GM21381 (cell line): ENCODE data around the gene RXRB.
"Not testable (repeated sequence)": the region's sequence is repeated elsewhere in the genome, so short reads cannot be mapped to it uniquely, and the experiment has no call there.

Source experiments
- ATAC-seq: cut with Tn5 transposase; IDR thresholded peaks from one replicate; pipeline ENCODE4 v1.9.1; 2021; ENCODE audit warnings: mild to moderate bottlenecking, moderate library complexity; ENCODE audit not compliant: unreplicated experiment

RXRB gene

GRCh38 chr6:33164665-33165373, 35.6 kb downstream of the RXRB start:
- ATAC-seq = no peak

DNA sequence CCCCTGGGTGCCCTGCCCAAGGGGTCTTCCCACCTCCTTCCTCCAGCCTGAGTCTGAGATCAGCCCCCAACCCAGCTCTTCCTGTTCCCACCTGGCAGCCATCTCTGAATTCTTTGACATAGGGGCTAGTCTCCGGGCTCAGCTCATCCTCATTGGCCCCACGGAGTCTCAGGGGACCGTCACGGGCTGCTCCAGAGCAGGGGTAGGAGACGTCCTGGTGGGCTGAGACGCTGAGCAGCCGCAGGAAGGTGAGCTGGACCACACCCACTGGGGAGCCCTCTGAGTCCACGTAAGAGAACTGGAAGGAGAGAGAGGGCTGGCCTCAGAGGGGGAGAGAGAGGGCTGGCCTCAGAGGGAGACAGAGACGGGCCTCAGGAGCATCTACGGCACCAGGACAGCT, 36.3 kb downstream of the RXRB start:
- ATAC-seq = no peak

GRCh38 chr6:33163540-33163939, 36.9 kb downstream of the RXRB start:
- ATAC-seq = no peak

- ATAC-seq = no peak
Observed at GRCh38 chr6:33161354-33162331, 38.8 kb downstream of the RXRB start.

GRCh38 chr6:33160728-33161344, 39.6 kb downstream of the RXRB start:
- ATAC-seq = no peak

DNA sequence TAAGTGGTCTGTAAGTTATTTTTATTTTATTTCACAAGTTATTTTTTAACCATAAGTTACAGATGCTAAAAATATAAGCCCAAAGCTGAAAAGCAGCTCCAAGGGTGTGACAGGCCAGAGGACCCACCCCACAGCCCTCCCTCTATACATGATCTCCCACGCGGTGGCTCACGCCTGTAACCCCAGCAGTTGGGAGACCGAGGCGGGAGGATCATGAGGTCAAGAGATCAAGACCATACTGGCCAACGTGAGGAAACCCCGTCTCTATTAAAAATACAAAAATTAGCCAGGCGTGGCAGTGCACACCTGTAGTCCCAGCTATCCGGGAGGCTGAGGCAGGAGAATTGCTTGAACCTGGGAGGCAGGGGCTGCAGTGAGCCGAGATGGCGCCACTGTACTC, 40.4 kb downstream of the RXRB start:
- ATAC-seq = no peak

GRCh38 chr6:33156964-33157363, 43.5 kb downstream of the RXRB start:
- ATAC-seq = no peak

- ATAC-seq = no peak
Observed at GRCh38 chr6:33156561-33156960, 43.9 kb downstream of the RXRB start.

DNA sequence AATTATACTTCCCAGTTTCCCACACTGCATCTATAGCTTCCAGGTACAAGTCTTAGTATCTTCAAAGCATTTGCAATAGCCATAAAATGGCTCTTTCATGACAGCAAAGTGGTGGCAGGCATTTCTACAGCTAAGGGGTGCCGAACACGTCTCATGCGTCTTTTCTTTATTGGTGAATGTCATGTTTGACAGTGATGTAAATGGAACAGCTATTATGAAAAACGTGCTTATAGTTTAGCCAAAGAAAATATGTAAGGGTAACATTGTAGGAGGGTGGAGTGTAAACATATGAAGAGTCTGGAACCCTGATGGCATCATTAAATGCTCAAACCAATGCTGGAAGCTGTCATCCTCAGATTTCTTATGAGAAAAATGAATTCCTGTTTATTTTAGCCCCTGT, 46.1 kb downstream of the RXRB start:
- ATAC-seq = no peak

GRCh38 chr6:33151050-33151449, 49.4 kb downstream of the RXRB start:
- ATAC-seq = no peak

GRCh38 chr6:33150560-33150959, 49.9 kb downstream of the RXRB start:
- not testable (repeated sequence) for ATAC-seq

DNA sequence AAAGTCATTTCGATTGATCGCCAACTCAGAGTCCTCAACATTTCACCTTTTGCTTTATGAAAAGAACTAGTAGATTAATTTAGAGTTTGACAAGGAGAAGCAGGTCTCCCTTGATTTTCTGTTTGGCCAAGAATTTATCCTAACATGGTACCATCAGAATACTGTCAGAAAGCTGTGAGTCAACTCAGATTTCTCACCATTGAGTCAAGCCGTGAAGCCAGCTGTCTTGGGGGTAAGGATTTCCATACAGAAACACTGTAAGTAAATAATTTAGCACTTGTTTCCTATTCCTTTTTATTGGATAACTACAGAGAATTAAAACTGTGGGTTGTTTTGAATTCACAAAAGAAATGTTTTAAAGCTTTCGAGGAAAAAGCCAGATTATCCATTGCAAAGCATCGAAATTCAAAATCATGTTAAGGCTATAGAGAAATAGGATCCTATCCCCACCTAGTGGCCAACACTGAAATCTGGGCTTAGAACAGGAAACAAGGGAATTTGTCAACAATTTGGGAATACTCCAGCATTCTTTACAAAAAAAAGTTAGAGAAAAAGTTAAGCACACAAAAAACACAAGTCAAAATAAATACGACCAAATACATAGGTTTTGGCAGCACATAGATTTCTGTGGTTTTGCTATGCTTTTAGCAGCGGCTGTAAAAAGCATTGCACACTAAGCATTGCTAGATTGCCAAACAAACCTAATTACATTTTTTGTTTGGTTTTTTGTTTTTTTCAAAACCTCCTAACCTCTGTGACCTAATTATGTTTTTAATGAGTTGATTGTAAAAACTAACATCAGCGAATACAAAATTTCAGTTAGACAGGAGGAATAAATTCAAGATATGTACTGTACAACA, 52.4 kb downstream of the RXRB start:
- ATAC-seq = no peak

DNA sequence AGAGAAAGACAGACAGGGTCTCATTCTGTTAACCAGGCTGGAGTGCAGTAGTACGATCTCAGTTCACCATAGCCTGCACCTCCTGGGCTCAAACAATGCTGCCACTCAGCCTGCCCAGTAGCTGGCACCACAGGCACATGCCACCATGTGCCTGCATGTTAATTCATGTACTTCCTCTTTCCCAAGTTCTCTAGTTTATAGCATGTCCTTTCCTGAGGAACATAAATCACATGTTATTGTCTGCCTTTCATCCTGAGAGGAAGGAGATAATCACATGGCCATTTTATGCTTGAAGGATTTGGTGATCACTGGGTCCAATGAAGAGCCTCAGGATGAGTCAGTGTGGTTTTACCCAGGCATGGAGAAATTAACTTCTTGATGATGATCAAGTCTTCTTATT, 56.1 kb downstream of the RXRB start:
- ATAC-seq = no peak
